DMS153 treated with DMSO at 0.1 percent for 48 hours (cell line): ENCODE results near the gene MAL.
A peak's percentile ranks its signal among the peaks of the same experiment; 100 is the strongest.

Source experiments
- DNase-seq: peaks from one replicate; lab custom pipeline; 2025; ENCODE audit not compliant: unreplicated experiment; lab: John Stamatoyannopoulos, UW

The MAL gene

GRCh38 chr2:95025406-95026319, at the start of gene MAL:
Gene MAL, plus strand, starts transcription at chr2:95025708. Its CDS starts 85 bp downstream, at chr2:95025793.
- no peak for DNase-seq

- no peak for DNase-seq
Observed at GRCh38 chr2:94977826-94978225, 47.7 kb upstream of the MAL start.

- DNase-seq: no peak
Observed at GRCh38 chr2:94978917-94979316, 46.6 kb upstream of the MAL start.

- no peak for DNase-seq
Observed at GRCh38 chr2:94979406-94980375, 45.8 kb upstream of the MAL start.

DNA sequence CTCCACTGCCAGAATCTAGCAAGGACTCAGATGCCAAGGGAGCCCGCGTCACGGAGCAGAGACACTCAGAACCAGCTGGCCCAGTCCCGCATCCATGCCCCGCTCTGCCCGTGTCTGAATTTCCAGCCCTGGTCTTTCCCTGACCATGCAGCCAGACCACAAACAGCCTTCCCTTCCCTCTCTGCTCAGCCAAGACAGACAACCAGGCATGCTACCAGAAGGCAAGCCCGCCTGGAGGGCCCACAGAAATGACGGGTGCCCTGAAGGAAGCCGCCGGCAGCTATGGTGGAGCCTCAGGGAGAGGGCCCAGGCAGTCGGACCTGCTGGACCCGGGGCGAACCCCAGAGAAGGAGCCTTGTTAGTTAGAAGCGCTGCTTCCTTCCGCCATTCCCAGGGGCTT, 45.1 kb upstream of the MAL start:
- DNase-seq: no peak

GRCh38 chr2:94982156-94982555, 43.4 kb upstream of the MAL start:
- no peak for DNase-seq

DNA sequence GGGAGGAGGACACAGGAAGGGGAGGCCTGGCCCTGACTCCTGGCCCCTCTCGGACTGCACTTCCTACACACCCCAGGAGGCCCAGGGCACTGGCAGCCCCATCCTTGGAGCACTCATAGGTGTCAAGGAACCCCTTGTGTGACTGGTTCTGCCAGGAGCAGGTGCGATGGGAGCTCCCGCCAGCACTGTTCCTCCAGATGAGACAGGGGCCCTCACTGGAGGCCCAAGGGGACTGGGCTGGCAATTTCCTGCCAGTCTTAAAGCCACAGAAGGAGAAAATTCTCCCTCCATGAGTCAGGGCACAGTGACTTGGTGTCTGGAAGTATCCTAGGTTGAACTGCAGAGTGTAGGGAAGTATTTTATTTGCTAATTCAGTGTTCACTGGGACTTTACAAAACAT, 42.8 kb upstream of the MAL start:
- DNase-seq: no peak

DNA sequence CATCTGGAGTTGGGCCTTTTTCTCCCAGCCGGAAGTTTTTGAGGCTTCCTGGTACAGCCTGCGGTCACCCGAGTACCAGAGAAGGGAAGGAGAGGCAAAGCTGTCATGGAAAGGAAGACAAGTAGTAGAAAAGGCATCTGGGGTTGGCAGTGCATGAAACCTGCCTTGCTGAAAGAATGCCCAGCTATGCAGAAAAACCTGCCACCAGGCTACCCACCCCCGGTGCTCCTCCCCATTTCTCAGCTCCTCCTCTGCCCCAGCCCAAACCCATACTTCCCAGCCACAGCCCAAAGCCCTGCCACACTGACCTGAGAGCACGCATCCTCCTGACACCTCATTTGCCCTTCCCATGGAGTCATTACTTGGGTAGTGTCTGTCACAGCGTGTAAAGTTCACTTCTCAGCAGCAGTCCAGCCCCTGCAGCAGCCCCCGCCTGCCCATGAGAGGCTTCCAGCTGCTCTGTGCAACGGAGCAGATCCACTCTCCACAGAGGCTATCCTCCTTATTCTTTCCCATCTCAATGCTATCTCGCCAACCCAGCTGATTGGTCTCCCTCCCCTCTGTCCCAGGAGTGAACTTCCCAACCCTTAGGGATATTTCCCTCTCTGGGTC, 40.4 kb upstream of the MAL start:
- DNase-seq: no peak

GRCh38 chr2:94985636-94986035, 39.9 kb upstream of the MAL start:
- no peak for DNase-seq

- DNase-seq: peak; percentile 38
Observed at GRCh38 chr2:94986392-94986963, 39.0 kb upstream of the MAL start.

DNA sequence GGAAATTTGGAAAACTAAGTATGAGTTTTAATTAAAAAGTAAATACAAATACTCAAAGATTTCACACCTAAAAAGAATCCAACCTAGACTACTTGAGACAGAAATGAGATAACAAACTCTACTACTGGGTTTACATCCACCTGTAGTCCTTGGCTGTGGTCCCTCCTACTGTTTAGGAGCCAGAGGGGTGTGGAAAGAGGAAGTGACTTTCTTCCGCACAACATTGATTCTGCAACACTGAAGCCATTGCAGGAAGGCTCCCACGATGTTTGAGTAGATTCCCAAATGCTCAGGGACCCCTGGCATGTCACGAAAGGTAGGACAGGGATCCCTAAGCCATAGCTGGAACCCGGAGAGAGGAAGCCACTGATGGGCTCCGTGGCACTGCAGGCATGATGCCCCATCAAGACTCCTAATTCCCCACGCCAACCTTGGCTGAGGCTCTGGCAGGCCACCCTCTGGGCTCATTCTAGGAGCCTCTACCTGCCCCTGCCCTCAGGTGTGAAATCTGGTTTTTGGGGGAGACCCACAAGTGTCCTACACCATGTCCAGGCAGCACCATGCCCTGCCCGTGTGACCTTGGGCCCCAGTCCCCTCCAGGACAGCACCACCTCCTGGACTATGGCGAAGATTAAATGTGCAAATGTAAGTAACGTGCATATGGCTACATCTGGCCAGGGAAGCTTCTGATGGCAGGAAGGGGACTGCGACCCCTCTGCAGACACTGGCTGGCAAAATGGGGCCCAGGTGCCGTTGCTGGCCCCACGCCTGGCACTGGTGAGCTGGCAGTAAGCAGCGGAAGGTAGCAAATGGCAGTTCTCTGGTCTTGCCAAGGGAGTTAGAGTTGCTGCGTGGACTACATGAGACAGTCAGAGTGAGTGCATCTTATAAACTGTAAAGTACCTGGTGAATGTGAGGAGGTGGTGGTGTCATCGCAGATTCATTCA, 38.2 kb upstream of the MAL start:
- DNase-seq: no peak

- DNase-seq: no peak
Observed at GRCh38 chr2:94990956-94991355, 34.6 kb upstream of the MAL start.

- no peak for DNase-seq
Observed at GRCh38 chr2:94992360-94992759, 33.1 kb upstream of the MAL start.

GRCh38 chr2:94993176-94994062, 32.1 kb upstream of the MAL start:
- no peak for DNase-seq

DNA sequence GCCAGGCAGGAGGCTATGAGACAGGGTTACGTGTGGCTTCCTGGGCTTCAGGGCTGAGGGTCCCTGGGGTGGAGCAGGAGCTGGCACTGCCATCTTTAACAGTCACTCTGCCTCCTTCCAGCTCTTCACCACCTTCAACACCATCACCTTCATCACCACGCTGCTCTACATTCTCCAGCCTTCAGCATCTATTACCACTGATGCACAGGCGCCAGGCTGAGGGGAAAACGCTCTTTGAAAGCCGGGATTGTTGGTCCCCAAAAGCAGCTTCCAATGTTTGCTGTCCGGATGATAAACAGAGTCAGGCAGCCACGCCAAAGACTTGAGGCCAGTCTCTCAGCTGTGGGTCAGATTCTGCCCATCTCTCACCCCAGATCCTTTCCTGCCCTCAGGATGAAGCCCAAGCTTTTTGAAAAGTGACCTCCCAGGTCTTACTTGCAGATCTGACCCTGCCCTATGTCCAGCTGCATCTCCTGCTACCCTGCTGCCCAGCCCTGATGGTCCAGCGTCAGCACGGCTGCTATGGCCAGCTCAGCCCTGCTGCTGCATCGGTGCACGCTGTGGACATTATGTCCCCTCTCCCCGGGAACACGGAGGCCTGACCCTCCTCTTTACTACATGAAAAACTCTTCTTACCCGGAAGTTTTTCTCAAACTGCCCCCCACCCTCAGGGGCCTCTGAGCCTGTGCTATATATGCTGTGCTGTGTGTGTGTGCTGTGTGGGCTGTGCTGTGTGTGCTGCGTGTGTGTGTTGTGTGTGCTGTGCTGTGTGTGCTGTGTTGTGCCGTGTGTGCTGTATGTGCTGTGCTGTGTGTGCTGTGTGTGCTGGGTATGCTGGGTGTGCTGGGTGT, 31.2 kb upstream of the MAL start:
- DNase-seq: no peak

- no peak for DNase-seq
Observed at GRCh38 chr2:94994914-94995552, 30.5 kb upstream of the MAL start.

- no peak for DNase-seq
Observed at GRCh38 chr2:94995553-94996304, 29.8 kb upstream of the MAL start.
